Body of pancreas (tissue), 4 donors: ENCODE measurements around the gene RWDD4. TPM values are rescaled to one million over a fixed set of nuclear protein-coding genes. Genes with fewer than 3 reads are reported as not detected.
A peak's percentile ranks its signal among the peaks of the same experiment; 100 is the strongest.

Experiments used
- ATAC-seq: fragments of 150-250 bp; one replicate; pipeline ENCODE4 v1.9.1; 2016
- DNase-seq, 4 donors: peaks; one replicate each; pipeline ENCODE4 v3.0.0-alpha.2; 2019
- H3K27ac ChIP-seq, 4 donors: fragments of 200-600 bp; sonication (generic); 1 replicate in 3 of 4; 2 replicates in 1 of 4; pipeline versions ENCODE4 v1.5.1 to v1.6.1; 2016 to 2019; ENCODE audit warnings: mild to moderate bottlenecking in 1 of 4, mixed read lengths in 1 of 4, moderate library complexity in 1 of 4
- H3K27me3 ChIP-seq, 2 donors: fragments of 200-600 bp; sonication (generic); one replicate each; pipeline ENCODE4 v1.6.0; 2016; ENCODE audit warnings: mild to moderate bottlenecking in 1 of 2
- H3K36me3 ChIP-seq, 2 donors: fragments of 200-600 bp; sonication (generic); replicated peaks in 1 of 2; 2 replicates each; pipeline ENCODE4 v1.5.1; 2016; ENCODE audit warnings: low read depth in 2 of 2; ENCODE audit not compliant: insufficient read depth in 1 of 2
- H3K4me1 ChIP-seq: fragments of 200-600 bp; sonication (generic); one replicate; pipeline ENCODE4 v1.6.0; 2016
- H3K4me3 ChIP-seq, 2 donors: fragments of 200-600 bp; sonication (generic); 1 replicate in 1 of 2; 2 replicates in 1 of 2; pipeline ENCODE4 v1.5.1; 2016 to 2019
- H3K9me3 ChIP-seq, 3 donors: fragments of 200-600 bp; sonication (generic); 1 replicate in 2 of 3; 2 replicates in 1 of 3; pipeline ENCODE4 v1.5.1; 2016
- CTCF ChIP-seq, 7 experiments: fragments of 450-650 bp in 4 of 7; fragments of 200-600 bp in 3 of 7; sonication (generic) in 3 of 7; IDR thresholded peaks; one replicate each; pipeline ENCODE4 v1.5.1; 2016 to 2019; ENCODE audit warnings: antibody characterized with exemption in 7 of 7
- POLR2A ChIP-seq, 3 donors: fragments of 450-650 bp; IDR thresholded peaks; one replicate each; pipeline ENCODE4 v1.6.1; 2016; ENCODE audit warnings: antibody characterized with exemption in 3 of 3, mild to moderate bottlenecking in 2 of 3
- WGBS, 2 donors: methylation state at CpG; one replicate each; pipeline ENCODE4 v1.1.5; 2017; 5-methylcytosine and 5-hydroxymethylcytosine counted together
- intact Hi-C: fragments of 100-400 bp; cut with DNase I; formaldehyde crosslinking; loops from one replicate; pipeline ENCODE4 v1.15.1; 2023
- total RNA-seq, 2 donors: library from RNA; depleted of rRNA; stranded (reverse); fragments of >200 nt; gene quantifications; one replicate each; pipeline ENCODE4 v1.1.0, GENCODE V29; 2016

Gene RWDD4
- total RNA-seq, 2 donors from 2014 or later = 15.2 to 23.3 TPM

DNA sequence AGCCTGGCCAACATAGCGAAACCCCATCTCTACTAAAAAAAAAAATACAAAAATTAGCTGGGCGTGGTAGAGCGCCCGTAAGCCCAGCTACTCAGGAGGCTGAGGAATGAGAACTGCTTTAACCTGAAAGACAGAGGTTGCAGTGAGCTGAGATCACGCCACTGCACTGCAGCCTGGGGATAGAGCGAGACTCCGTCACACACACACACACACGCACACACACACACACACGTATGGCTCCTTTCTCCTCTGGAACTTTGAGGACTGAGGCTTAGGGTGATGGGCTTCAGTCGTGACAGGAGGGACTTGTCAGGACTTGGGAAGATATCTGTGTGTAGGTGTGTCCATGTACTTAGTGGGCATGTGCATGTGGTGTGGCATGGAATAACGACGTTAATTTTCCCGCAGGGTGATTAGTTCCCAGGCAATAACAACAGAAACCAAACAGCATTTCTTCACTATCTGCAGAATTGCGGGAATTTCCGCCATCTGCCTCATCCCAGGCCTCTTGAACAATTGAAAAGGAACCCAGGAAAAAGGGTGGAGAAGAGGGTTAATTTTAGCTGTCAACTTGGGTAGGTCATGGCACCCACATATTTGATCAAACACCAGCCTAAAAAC is 47.7 kb downstream of the RWDD4 start:
- no peak for TF ChIP-seq POLR2A (IDR thresholded peaks at IDR 0.05)
- TF ChIP-seq CTCF (IDR thresholded peaks at IDR 0.05) = no peak
- Histone ChIP-seq H3K9me3 (no peaks in the 10 kb centered on the region), H3K27me3 (no peaks in the 10 kb centered on the region), H3K4me3 (no peak overlapping the region), H3K27ac (no peak overlapping the region), H3K4me1 (peaks cover 12% of the 10 kb centered on the region), H3K36me3 (no peaks in the 10 kb centered on the region)
- no peak for DNase-seq
- intact Hi-C loops = no loop called here
- WGBS, 2 donors = 78 to 81% methylated on average over 15 of the region's 15 CpGs
- no peak for ATAC-seq

DNA sequence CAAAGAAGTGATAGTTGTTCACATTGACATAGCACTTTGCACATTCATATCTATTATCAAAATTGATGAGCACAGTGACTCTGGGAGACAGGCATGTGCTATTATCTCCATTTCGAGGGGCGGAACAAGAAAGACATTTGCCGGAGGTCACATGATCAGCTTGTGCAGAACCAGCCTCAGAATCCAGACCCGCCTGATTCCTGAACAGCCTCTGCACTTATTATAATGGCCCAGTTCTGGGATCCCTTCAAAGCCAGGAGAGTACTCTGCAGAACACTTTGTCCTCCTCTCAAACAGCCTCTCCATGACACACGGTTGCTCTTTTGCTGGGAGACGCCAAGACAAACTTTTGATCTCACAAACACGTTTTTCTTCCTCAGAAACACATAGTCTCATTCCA is 48.4 kb downstream of the RWDD4 start:
- Histone ChIP-seq H3K27ac (peak overlapping the region in 1 of 4 donors; percentile 5), H3K4me3 (no peak overlapping the region), H3K9me3 (no peaks in the 10 kb centered on the region), H3K36me3 (no peaks in the 10 kb centered on the region), H3K27me3 (no peaks in the 10 kb centered on the region), H3K4me1 (peaks cover 12% of the 10 kb centered on the region)
- intact Hi-C loops = no loop called here
- no peak for TF ChIP-seq CTCF (IDR thresholded peaks at IDR 0.05)
- no peak for TF ChIP-seq POLR2A (IDR thresholded peaks at IDR 0.05)
- peak; percentile 40 for ATAC-seq
- DNase-seq = no peak
- 42 to 54% methylated on average over 7 of the region's 7 CpGs for WGBS, 2 donors

GRCh38 chr4:183610033-183610432 is 49.0 kb downstream of the RWDD4 start:
- DNase-seq (no peak), ATAC-seq (peak; percentile 21)
- Histone ChIP-seq H3K27ac (no peak overlapping the region), H3K27me3 (no peaks in the 10 kb centered on the region), H3K36me3 (no peaks in the 10 kb centered on the region), H3K4me3 (no peak overlapping the region), H3K4me1 (peaks cover 12% of the 10 kb centered on the region), H3K9me3 (no peaks in the 10 kb centered on the region)
- no peak for TF ChIP-seq POLR2A (IDR thresholded peaks at IDR 0.05)
- no peak for TF ChIP-seq CTCF (IDR thresholded peaks at IDR 0.05)
- WGBS, 2 donors = 90 to 97% methylated on average over 2 of the region's 2 CpGs
- intact Hi-C loops = no loop called here

GRCh38 chr4:183609151-183609550 is 49.8 kb downstream of the RWDD4 start:
- intact Hi-C loops = no loop called here
- ATAC-seq (no peak), DNase-seq (no peak)
- 95% methylated on average over 9 of the region's 9 CpGs for WGBS, 2 donors
- TF ChIP-seq POLR2A (IDR thresholded peaks at IDR 0.05) (no peak), CTCF (IDR thresholded peaks at IDR 0.05) (no peak)
- Histone ChIP-seq H3K4me3 (no peak overlapping the region), H3K36me3 (no peaks in the 10 kb centered on the region), H3K4me1 (peaks cover 12% of the 10 kb centered on the region), H3K27ac (no peak overlapping the region), H3K27me3 (no peaks in the 10 kb centered on the region), H3K9me3 (no peaks in the 10 kb centered on the region)

DNA sequence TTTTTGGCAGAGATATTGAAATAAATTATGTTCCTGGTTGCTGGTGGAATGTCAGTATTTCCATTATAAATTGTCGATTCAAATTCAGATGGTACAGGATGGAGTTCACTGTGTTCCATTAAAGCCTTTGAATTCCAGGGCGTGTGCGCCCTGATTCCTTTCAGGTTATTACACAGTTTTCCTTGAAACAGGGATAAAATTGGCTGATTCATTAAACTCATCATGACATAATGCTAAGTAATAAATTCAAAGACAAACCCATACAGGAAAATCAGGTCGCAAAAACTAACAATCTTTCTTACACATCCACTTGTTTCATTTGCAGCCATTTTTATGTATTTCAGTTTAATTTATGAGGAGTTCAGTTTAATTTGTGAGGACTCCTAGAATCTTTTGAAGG is 51.1 kb downstream of the RWDD4 start:
- intact Hi-C loops = no loop called here
- Histone ChIP-seq H3K4me1 (peaks cover 12% of the 10 kb centered on the region), H3K27ac (no peak overlapping the region), H3K27me3 (no peaks in the 10 kb centered on the region), H3K36me3 (no peaks in the 10 kb centered on the region), H3K9me3 (no peaks in the 10 kb centered on the region), H3K4me3 (no peak overlapping the region)
- TF ChIP-seq CTCF (IDR thresholded peaks at IDR 0.05) = no peak
- no peak for TF ChIP-seq POLR2A (IDR thresholded peaks at IDR 0.05)
- WGBS, 2 donors = 70 to 93% methylated on average over 4 of the region's 4 CpGs
- DNase-seq (no peak), ATAC-seq (no peak)
